Right renal pelvis (tissue), 4 donors: ENCODE data around the gene ACP1. TPM values are rescaled to one million over a fixed set of nuclear protein-coding genes. Genes with fewer than 3 reads are reported as not detected.
A peak's percentile ranks its signal among the peaks of the same experiment; 100 is the strongest.

ENCODE experiments used
- DNase-seq, 4 donors: peaks; one replicate each; pipeline ENCODE4 v3.0.0-alpha.2; 2013; ENCODE audit warnings: low read depth in 4 of 4, low spot score in 3 of 4, missing footprints in 1 of 4
- polyA plus RNA-seq, 4 donors: library from polyadenylated mRNA; unstranded; fragments of 120-200 nt; gene quantifications; one replicate each; pipeline ENCODE4 v1.2.1, GENCODE V29; 2013; ENCODE audit not compliant: insufficient read length in 4 of 4

Gene ACP1
- polyA plus RNA-seq, result 100 to 1,000 TPM; 151 to 166 (median 159) TPM

DNA sequence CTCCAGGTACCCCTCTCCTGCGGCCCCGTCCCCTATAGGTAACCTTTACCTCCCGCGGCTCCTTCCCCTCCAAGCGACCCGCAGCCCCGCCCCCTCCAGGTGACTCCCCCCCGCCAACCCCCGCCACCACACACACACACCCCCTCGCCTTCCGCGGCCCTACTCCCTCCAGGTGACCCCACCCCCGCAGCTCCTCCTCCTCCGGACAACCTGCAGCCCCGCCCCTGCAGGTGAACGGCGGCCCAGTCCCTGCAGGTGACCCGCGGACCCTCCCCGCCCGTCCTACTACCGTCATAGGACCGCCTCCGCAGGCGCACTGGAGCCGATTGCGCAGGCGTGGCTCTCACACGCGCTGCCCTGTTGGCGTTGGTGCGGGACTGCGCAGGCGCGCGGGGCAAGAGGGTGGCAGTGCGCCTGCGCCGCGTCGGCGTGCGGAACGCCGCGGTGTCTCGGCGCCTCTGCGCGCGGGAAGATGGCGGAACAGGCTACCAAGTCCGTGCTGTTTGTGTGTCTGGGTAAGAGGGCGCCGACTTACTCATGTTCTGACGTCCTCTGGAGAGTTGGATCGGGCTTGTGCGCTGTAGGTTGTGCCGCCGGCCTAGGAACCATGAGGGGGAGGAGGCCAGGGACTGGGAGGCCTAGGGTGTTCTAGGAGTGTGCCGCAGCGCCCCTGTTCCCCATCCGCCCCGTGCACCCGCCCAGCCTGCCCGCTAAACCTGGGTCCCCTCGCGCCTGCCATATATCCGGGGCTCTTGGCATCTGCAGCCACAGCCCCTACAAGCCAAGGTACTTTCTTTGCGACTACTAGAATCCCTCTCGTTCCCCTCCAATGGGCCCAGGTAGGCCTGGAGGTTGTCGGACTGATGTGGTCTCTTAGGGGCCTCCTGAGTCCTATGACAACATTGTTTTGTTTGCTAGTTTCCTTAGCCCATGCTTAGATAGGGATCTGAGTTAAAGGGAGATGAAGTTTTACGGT, at the start of gene ACP1:
Gene ACP1, plus strand, starts transcription at position 455 of the 976 bp plus-strand sequence. Its CDS starts 18 bp downstream, at position 473.
- peak; percentile 88 to 98 (median 92) for DNase-seq

DNA sequence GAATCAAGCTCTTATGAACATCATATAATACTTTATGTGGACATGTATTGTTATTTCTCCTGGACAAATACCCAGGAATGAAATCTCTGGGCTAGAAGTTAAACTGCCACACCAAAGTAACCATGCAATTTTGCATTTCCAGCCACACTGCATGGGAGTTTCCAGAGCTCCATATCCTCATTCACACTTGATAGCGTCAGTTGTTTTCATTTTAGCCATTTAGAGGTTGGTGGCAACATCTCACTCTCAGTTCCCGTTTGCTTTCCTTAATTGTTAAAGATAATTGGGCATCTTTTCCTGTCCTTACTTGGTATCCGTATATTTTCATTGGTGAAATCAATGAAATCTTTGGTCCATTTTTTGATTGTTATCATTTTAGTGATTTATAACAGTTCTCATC, 48.7 kb upstream of the ACP1 start:
- no peak for DNase-seq

DNA sequence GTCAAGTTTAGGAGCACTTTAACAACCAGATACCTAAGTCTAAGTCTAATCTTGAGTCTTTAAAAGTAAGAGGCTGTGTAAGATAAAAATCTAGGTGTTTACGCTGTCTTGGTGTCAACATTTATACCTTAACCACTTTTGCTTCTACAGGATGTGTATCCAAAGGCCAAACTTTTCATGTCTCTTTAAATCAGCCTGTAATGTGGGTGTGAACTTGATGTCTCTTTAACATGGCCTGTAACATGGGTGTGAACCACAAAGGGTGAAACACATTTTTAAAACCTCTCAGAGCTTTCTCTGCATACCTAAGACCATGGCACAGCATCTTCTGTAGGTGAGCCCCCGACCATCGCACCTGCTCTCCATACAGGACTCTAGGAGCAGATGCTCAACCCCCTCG, 41.3 kb upstream of the ACP1 start:
- DNase-seq, result no peak

DNA sequence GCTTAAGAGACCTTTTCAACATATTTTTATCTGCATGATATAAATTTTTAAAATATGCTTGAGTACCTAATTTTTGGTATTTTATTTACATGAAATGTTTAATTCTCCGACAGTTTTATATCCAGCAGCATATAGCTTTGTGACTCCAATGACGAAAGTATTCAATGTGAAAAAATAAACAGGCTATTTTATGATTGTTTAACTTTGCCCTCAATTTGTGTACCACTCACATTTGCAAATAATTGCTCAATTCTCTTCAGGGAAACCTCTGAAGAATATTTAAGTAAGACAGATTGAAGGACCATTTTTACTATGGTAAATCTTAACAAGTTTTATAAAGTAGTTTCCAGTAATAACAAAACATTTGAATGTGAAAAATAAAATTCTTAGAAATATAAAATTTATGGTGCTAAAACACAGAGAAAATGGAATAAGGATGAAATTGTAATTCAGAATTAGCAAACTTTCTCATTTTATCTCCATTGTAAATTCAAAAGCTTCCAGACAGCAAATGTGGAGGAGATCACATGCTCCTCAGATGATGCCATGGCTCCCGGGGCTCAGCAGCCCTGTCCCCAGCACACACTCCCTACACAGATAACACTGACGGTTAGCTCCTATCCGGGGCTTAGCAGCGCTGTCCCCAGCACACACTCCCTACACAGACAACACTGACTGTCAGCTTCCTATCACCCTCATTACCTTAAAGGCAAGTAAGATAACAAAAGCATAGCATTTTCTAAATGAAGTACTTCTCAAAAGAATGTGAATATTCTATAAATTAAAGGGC, 40.6 kb upstream of the ACP1 start:
- DNase-seq, result no peak

DNA sequence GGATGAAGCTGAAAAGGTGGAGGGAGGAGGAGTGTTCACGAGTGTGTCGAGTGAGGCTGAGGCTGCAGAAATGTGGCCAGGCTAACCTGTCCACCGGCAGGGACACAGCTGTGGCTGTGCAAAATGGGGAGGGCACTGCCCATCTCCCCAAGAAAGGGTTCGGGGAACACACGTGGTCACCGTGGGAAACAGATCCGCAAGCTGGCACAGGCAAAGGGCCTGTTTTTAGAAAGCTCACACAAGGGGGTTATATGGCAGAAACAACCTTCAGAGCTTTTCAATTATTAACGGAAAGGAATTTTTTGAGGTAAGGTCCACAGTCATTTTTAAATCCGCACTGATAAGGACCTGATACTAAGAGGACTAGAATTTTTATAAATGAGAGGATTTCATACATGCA, 36.6 kb upstream of the ACP1 start:
- DNase-seq, result no peak

DNA sequence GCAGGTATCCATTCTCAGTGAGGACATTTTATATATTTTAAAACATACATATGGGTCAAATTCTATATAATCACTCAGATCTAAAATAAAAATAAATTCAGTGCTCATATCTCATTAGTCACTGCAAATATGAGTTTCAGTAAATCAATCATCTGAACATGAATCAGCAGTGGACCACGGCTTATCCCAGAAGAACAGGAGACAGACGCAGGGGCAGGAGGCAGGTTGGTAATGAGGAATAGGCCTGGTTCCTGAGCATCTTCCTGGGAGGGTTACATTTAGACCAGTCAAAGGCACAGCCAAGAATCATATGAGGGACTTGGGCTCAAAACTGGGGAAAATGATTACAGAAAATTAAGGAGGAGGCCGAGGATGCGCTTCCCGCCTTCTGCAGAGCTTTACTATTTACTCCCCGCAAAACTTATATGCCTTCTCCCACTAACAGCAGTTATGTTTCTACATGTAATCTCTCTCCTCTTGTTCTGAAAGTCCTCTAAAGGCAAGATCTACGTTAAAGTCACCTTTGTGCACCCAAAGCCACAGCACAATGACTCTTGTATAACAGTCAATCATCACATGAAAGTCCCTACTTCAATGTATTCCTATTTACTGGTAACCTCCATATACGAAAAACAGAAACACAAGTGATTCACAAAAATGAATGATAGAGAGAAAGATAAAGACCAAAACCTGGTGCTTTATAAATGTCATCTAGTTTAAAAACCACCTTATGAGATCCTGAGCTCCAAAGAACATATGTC, 36.0 kb upstream of the ACP1 start:
- no peak for DNase-seq

DNA sequence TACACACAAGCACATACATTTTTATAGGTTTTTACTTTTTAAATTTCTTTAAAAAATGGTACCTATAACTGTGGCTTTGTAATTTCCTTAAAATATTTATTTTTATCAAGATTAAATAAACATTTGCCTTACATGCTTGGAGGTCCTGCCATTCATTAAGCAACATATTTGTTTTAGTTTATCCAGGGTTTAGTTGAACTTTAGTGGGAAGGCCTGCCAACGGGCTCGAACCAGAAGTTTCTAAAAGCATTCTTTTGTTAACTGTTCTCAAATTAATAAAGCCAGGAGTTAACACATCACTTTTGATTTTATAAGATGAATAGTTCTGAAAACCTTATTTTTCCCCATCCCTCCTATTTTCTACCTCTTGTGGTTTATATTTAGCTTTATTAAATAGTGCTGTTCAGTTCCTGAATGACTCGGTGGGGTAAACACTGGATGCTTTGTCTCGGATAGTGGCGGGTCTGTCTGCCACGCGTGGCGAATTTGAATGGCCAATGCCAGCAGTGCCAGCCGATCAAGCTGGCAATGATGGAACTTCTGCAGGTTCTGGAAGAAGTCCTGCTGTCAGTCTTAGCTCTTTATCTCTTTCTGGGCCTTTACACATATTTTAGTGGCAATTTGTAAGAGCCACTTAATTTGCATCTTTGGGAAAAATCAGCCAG, 33.1 kb upstream of the ACP1 start:
- no peak for DNase-seq

DNA sequence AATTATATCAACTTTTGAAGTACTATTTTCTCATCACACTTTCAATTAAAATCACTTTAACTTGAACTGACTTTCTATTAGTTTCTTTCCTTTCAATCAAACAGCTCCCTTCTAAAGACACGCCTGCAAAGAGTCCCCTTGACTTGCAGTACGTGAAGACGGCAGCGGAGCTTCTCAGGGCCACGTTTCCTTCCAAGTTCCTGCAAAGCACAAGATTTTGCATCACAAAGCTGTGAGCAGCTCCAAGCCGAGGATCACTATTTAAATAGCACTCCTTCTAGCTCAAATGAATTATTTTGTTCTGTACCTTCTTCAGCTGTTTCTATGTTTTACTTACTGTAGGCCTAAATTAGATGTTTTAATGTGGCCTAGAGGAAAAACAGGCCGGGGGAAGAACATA, 31.7 kb upstream of the ACP1 start:
- no peak for DNase-seq

DNA sequence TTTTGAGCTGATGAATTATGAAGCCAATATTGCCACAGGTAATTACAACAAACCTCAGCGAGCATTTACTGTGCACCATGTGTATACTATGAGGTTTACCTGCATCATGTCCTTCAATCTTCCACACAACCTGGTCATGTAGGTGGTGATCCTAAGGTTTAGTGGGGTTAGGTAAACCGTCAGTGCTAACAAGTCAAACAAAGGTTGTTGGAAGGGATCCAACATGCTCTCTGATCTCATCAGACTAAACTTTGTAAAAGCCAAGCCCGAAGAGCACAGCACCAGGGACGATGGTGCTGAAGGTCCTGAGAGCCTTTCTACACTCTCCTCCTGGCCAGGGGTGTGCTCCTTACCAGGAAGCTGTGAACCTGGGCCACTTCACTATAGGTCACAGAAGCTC, 30.3 kb upstream of the ACP1 start:
- DNase-seq, result no peak

DNA sequence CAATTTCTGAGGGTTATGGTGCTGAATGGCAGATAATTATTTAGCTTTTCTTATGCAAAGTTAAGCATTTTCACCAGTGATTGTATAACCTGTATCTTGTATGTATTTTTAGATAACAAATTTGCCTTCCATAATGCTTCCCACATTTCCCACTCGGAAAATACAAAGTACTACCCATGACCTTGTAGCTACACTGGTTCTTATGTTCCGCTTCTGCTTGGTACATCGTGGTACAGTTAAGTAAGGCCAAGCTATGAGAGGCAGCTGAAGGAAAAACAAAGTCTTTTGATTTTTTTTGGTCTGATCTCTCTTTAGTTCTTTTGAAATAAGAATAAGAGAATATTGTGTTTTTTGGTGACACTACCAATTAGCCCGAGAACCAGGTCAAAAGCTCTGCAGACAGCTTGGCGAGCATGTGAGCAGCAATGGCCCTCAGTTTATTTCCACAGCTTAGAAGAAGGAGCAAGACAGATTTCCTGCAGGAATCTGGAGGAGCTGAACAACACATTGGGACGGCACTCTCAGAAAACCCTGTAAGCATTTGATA, 27.7 kb upstream of the ACP1 start:
- no peak for DNase-seq

DNA sequence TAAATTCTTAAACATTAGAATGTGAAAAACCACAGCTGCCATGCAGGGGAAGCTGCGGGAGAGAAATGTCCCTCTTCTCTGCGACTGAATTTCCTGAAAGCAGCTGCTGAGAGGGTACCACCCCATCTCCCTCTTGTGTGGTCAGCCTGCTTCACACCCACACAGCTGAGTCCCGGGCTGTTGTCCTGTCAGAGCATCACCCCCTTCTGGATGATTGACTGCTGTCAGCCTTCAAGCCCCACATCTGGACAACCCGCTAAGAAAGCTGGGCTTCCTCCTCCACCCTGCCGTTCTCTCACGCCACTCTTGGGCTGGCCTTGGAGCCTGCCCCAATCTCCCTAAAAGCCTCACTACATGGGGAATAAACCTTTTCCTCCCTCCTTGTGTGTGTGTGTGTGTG, 26.9 kb upstream of the ACP1 start:
- no peak for DNase-seq

DNA sequence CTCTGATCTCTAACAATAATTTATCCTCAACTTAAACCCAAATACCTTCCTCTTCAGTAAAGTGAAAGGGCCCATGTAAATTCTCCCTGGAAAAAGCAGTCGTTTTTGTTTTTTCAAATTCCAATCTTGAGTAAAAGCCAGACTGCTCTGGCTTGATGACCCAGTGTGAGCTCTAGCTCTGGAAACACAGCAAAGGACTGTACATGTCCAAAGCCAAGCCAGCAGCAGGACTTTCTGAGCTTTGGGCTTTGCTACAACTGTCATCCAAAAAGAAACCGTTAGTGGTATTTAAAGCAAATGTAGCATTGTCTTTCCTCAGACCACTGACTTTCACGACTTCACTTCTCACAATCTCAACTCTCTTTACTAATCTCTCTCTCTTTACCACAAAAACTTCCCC, 26.3 kb upstream of the ACP1 start:
- DNase-seq, result no peak

DNA sequence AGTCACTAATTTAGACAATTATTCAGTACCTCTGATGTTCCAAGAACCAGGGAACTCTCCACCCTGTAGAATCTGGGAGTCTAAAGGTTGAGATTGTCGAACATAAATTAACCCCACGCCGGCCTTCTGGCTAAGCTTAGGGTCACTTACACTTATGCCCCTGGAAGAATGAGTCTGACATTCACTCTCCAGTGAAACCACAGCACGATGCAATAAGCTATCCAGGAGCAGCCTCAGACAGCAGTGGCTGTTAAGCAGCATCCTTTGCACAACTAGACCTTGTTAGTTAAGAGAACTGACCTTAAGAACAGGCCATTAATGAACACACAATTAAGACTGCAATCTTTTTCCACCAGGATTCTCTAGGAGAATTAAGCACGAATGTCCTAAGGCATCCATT, 25.9 kb upstream of the ACP1 start:
- no peak for DNase-seq

DNA sequence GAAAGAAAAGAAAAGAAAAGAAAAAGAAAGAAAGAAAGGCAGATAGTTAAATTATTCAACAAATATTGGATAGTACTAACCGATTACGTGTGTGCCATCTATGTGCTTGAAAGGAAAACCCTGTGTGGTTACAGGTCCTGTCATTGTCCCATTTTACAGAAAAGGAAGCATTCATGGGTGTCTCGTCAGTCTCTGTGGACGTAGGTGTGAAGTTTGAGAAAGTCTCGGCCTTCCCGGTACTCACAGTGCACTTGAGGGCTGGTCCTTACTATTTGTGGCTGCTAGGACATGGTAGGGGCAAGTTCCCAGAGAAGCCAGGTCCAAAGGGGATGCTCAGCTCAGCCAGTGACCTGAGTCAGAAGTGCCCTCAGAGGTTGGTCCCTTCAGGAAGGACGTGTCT, 20.2 kb upstream of the ACP1 start:
- DNase-seq, result no peak

DNA sequence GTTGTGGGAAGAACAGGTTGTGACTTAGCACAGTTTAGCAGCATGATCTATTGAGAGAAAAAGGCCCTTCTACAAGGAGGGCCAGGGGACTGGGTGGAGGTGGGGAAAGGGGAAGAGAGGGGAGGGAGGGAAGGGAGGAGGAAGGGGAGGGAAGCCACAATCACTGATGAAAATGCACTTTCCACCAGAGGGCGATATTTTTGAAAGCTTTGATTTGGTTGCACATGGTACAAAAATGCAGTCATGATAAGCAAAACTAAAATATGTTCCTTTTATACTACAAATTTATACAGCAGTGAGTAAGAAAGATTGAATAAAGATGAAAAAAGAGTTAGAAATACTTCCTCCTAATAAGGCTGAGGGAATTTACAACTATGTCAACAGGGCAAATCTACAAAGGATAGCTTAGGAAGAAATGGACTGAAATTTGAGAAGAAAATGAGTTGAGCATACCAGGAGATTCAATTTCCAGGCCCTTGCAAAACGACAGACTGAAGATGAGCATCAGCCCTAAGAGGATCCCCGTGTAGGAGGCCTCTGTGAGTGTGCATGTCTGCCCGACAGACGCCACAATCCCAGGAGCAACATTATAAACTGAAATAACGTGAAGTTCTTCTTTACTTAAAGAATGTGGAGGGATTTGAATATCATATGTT, 18.1 kb upstream of the ACP1 start:
- DNase-seq, result no peak

DNA sequence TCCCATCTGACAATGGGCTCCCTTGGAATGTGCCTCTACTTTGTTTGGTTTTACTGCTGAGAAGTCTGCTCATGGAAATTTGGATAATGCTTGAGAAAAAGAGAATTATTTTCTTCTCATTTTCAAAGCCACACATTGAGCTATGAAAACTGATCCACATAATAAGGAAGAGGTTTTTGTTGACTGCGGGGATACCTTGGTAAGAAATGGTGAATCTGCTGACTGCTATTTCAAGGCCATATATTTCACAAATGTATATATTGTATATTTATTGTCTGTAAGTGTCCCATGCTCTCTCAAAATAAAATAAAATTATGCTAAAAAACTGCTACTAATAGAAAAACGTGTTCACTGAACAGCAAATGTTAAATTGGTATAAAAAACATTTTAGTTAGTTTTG, 16.0 kb upstream of the ACP1 start:
- no peak for DNase-seq

DNA sequence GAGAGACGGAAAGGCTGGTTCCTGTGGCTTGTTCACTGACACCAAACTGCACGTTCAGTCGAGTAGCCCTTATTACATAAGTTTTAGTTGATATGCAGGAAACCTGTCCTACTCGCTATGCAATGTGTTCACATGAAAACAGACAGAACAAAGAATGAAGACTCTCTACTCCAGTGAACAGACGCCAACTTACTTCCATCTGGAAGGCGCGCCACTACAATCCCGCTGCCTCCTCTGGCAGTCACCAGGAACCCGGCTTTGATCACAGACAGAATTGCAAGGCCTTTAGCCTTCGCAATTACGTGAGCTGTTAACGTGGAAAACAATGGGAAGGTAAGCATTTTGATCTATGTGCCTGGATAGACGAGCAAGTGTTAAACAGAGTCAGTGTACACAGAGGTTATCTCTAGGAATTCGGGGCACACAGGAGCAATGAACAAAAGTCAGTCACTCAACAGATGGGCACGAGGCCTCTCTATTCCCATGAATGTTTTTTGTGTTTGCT, 15.2 kb upstream of the ACP1 start:
- no peak for DNase-seq

DNA sequence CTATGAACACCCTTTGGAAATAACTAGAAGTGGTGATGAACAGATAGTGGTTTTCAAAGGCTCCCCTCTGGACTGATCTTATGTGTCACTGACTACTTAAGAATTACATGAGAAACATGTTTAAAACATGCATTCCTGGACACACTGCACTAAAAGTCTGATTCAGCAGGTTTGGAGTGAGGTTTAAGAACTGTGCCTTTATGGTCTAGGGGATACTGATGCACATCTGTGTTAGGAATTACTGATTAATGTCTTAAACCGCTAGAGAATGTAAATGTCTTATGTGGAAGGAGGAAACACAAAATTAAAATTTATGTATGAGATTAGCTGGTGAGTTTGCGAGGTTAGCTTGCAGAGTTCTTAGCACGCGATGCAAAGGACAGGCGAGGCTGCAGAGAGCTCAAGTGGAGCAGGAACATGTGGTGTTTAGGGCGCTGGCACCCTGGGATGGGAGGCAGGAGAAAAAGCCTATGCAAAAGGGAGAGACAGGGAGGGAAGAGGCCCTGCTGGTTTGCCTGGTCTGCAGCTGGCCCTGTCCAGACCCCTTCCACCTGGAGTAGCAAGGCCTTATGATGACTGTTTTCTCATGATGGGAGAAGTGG, 12.6 kb upstream of the ACP1 start:
- DNase-seq, result no peak

DNA sequence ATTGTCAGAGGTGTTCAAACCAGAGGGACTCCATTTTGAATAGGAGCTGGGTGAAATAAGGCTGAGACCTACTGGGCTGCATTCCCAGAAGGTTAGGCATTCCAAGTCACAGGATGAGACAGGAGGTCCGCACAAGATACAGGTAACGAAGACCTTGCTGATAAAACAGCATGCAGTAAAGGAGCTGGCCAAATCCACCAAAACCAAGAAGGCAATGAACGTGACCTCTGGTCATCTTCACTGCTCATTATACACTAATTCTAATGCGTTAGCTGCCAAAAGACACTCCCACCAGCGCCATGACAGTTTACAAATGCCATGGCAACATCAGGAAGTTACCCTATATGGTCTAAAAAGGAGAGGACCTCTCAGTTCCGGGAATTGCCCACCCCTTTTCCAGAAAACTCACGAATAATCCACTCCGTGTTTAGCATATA, 11.5 kb upstream of the ACP1 start:
- DNase-seq, result no peak
